Measurements from ENCODE around the gene RFTN1.

RFTN1 gene

GRCh38 chr3:16400106-16400931, 113.2 kb downstream of the RFTN1 start:
- no peak for DNase-seq

- DNase-seq, result no peak
Observed at GRCh38 chr3:16399473-16399872, 114.0 kb downstream of the RFTN1 start.

GRCh38 chr3:16398648-16399047, 114.9 kb downstream of the RFTN1 start:
- no peak for DNase-seq

- no peak for DNase-seq
Observed at GRCh38 chr3:16396202-16396601, 117.3 kb downstream of the RFTN1 start.

DNA sequence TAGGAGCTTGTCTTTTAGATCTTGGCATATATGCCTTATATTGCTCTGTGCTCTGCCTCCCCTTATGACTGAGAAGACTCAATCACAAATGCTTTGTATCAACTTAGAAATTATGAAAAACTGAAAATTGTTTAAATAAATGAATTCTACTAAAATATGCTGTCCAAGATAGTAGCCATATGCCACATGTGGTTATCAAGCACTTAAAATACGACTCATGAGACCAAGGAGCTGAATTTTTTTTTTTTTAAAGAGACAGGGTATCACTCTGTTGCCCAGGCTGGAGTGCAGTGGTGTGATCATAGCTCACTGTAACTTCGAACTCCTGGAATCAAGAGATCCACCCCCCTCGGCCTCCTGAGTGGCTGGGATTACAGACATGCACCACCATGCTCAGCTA, 118.3 kb downstream of the RFTN1 start:
- DNase-seq, result no peak

DNA sequence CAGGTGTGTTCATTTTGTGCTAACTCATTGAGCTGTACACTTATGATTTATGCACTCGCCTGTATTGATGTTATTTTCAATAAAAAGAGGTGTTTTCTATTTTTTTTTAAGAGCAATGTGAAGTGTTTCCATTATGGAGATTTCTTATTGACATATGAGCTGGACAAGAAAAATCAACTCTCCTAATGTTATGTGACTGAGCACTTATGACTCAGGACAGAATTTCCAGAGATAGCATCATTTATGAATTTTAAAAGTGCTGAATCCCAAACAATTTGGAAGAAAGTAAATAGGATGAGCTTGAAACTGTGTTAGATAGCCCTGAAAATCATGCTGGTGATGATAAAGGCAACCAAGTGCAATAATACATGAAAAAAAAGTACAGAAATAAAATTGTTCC, 118.9 kb downstream of the RFTN1 start:
- no peak for DNase-seq

GRCh38 chr3:16392717-16393116, 120.8 kb downstream of the RFTN1 start:
- DNase-seq, result no peak

- no peak for DNase-seq
Observed at GRCh38 chr3:16392065-16392464, 121.4 kb downstream of the RFTN1 start.

DNA sequence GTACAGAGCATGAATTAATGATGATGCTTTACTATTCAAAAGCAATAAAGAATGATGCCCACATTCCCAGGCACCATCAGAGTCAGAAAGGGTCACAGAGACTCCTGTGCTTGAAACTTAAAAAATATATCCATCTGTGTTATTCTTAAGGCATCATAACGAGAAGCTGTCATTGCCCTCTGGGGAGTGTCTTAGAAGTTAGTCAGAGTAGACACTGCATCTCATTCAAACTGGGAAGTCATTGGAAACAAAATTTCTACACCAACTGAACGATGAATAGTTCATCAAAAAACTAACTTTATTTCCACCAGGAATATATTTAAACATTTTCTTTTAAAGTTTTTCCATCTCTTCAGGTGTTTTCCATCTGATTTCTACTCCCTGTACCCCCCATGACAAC, 122.9 kb downstream of the RFTN1 start:
- DNase-seq, result no peak

GRCh38 chr3:16388850-16389441, 124.6 kb downstream of the RFTN1 start:
- no peak for DNase-seq

DNA sequence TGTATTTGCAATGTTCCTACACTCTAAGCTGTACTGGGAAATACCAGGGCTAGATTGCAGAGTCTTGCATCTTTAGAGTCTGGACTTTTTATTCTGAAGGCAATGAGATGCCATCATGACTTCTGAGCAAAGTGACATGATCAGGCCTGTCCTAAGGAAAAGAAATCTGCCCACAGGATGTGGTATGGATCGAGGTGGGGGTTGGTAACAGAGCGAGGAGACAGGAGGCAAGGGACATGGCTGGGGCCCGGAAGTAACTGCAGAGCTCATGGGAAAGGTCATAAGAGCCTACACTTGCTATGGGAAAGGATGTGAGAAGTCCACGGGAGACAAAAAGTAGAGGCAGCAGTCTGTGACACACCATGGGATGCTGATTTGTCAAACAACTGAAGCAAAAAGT, 126.9 kb downstream of the RFTN1 start:
- no peak for DNase-seq

GRCh38 chr3:16385151-16385550, 128.3 kb downstream of the RFTN1 start:
- no peak for DNase-seq

DNA sequence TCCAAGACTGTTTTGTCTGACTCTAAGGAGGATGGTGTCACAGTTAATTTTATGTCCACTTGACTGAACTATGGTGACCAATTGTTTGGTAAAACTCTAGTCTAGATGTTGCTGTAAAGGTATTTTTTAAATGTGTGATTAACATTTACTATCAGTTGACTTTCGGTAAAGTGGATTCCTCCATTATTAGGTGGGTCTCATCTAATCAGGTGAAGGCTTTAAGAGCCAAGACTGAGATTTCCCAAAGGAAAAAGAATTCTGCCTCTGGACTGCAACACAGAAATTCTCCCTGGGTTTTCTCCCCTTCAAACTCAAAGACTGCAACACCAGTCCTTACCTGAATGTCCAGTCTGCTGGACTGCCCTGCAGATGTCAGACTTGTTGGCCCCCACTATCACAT, 129.6 kb downstream of the RFTN1 start:
- no peak for DNase-seq

- no peak for DNase-seq
Observed at GRCh38 chr3:16382845-16383244, 130.7 kb downstream of the RFTN1 start.

GRCh38 chr3:16381426-16381825, 132.1 kb downstream of the RFTN1 start:
- no peak for DNase-seq

GRCh38 chr3:16380421-16380820, 133.1 kb downstream of the RFTN1 start:
- DNase-seq, result no peak

- DNase-seq, result no peak
Observed at GRCh38 chr3:16379838-16380237, 133.7 kb downstream of the RFTN1 start.

- DNase-seq, result no peak
Observed at GRCh38 chr3:16378920-16379319, 134.6 kb downstream of the RFTN1 start.

DNA sequence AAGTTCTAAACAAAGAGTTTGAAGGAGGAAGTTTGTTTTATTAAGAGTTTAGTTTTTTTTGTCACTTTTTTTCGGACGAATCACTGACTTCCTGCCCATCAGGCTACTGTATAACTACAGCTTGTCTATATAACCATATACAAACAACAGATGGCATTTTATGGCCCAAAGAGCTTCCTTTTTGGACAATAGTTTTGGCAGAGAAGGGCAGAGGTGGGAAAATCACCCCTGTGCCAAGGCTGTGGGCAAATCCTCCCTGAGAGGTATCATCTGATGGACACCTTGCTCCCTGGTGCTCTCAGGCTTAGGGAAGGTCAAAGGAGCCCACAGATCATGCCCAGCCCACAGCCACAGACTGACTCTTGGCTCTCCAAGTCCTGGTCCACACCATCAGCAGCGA, 135.1 kb downstream of the RFTN1 start:
- no peak for DNase-seq

- DNase-seq, result no peak
Observed at GRCh38 chr3:16377847-16378302, 135.6 kb downstream of the RFTN1 start.

DNA sequence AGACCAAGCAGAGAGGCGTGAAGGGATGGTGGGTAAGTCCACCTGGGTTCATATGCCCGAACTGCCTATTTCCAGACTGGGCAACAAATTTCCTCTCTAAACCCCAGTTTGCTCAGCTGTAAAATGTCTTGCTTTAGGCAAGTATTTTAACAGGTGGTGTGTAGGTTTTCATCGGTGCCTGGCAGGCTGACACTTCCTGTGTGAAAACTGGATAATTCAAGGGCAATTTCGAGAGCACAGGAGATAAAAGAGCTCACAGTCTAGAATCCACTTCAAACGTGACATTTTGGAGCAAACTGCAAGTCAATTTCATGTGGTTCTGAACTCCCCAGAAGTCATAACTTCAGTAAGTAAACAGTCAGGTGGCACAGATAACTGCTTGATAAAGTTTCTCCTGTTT, 136.3 kb downstream of the RFTN1 start:
- DNase-seq, result no peak

DNA sequence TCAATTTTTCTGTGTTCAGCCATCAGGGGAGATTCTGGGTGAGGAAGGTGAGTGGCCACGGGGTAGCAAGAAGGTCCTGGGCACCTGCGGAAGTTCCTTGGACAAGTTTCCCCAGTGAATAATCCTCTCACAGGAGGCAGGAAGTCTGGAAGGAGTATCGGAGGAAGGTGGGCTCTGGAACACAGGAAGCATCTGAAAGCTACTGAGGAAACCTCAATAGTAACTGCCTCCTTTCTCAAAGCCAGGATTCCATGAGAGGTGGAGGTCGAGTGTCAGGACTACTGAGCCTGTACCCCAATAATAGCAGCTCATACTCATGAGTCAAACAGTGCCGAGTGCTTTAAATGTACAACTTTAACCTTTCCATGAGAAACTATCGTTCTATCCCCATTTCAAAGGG, 137.6 kb downstream of the RFTN1 start:
- DNase-seq, result no peak

DNA sequence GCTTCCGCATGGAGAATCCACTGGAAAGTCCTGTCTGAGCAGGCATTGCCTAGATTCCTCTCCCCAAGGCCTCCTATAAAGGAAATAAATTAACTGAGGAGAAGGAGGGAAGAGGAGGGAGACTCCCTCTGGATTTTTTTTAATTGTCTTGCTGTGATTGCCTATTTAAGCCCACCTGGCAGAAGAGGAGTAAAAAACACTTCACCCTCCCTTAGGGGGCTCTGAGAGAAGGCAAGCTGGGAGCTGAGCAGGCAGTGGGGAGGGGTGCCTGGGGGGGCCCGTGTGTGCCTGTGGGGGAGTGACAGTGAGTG, 138.6 kb downstream of the RFTN1 start:
- DNase-seq, result no peak

GRCh38 chr3:16374047-16374934, 139.2 kb downstream of the RFTN1 start:
- DNase-seq, result no peak
